OCI-M1 (cell line): Measurements from ENCODE around the gene CALN1.
"Not testable (repeated sequence)": the region's sequence is repeated elsewhere in the genome, so short reads cannot be mapped to it uniquely, and the experiment has no call there.

Experiments used
- DNase-seq: peaks from one replicate; lab custom pipeline; 2025; lab: John Stamatoyannopoulos, UW

Gene CALN1

GRCh38 chr7:72092769-72093168, 319.4 kb downstream of the CALN1 start:
- DNase-seq, result no peak

GRCh38 chr7:72087926-72088325, 324.2 kb downstream of the CALN1 start:
- no peak for DNase-seq

GRCh38 chr7:72080865-72081510, 331.1 kb downstream of the CALN1 start:
- DNase-seq, result no peak

GRCh38 chr7:72080341-72080766, 331.8 kb downstream of the CALN1 start:
- no peak for DNase-seq

GRCh38 chr7:72078856-72079255, 333.3 kb downstream of the CALN1 start:
- no peak for DNase-seq

GRCh38 chr7:72078301-72078700, 333.8 kb downstream of the CALN1 start:
- DNase-seq, result no peak

- DNase-seq, result no peak
These were observed 334.4 kb downstream of the CALN1 start for GRCh38 chr7:72077786-72078185.

GRCh38 chr7:72072901-72073300, 339.2 kb downstream of the CALN1 start:
- DNase-seq, result no peak

GRCh38 chr7:72069263-72069662, 342.9 kb downstream of the CALN1 start:
- no peak for DNase-seq

GRCh38 chr7:72065764-72066163, 346.4 kb downstream of the CALN1 start:
- not testable (repeated sequence) for DNase-seq

- DNase-seq, result no peak
These were observed 347.2 kb downstream of the CALN1 start for GRCh38 chr7:72064916-72065315.

GRCh38 chr7:72063330-72063729, 348.8 kb downstream of the CALN1 start:
- no peak for DNase-seq

- no peak for DNase-seq
These were observed 349.5 kb downstream of the CALN1 start for GRCh38 chr7:72062666-72063065.

- no peak for DNase-seq
These were observed 352.2 kb downstream of the CALN1 start for GRCh38 chr7:72059925-72060324.

- DNase-seq, result no peak
These were observed 353.6 kb downstream of the CALN1 start for GRCh38 chr7:72058579-72058978.

GRCh38 chr7:72057796-72058195, 354.3 kb downstream of the CALN1 start:
- no peak for DNase-seq

GRCh38 chr7:72057231-72057630, 354.9 kb downstream of the CALN1 start:
- DNase-seq, result no peak

GRCh38 chr7:72055426-72055825, 356.7 kb downstream of the CALN1 start:
- no peak for DNase-seq

- DNase-seq, result no peak
These were observed 358.8 kb downstream of the CALN1 start for GRCh38 chr7:72053292-72053691.

- no peak for DNase-seq
These were observed 363.7 kb downstream of the CALN1 start for GRCh38 chr7:72048420-72048819.

GRCh38 chr7:72042855-72043254, 369.3 kb downstream of the CALN1 start:
- DNase-seq, result no peak

- DNase-seq, result no peak
These were observed 371.5 kb downstream of the CALN1 start for GRCh38 chr7:72040641-72041040.

GRCh38 chr7:72039460-72039859, 372.7 kb downstream of the CALN1 start:
- no peak for DNase-seq

- no peak for DNase-seq
These were observed 374.0 kb downstream of the CALN1 start for GRCh38 chr7:72038022-72038732.
